IPS-18c (cell line): Measurements from ENCODE around the gene TEAD1.
"Not testable (repeated sequence)": the region's sequence is repeated elsewhere in the genome, so short reads cannot be mapped to it uniquely, and the experiment has no call there.

Source experiments
- H3K4me3 ChIP-seq: 2 replicates; pipeline ENCODE4 v1.7.0; 2013; ENCODE audit warnings: low read depth, mild to moderate bottlenecking, low read length, moderate library complexity; ENCODE audit not compliant: insufficient read depth
- H3K9me3 ChIP-seq: one replicate; pipeline ENCODE4 v1.6.1; 2013; ENCODE audit warnings: mild to moderate bottlenecking, low read length, moderate library complexity; ENCODE audit not compliant: control insufficient read depth, insufficient read depth

TEAD1 gene

DNA sequence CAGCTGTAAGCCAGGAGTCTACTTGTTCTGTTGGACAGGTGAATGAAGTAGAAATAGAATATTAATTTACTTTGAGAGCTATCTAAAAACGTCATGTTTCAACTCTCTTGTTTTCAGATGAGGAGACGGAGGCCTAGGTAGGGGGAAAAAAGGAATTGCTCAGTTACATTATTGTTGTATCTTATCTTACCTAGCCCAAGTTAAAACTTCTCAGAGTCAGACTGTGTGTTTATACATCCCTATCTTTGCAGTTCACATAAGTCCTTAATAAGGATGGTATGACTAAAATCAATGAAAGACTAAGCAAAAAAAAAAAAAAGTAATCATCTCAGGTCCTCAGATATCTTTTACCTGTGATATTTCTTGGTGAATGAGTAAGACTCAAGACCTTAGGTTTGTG is 62.8 kb downstream of the TEAD1 start:
- Histone ChIP-seq H3K4me3 (no peak overlapping the region), H3K9me3 (no peaks in the 10 kb centered on the region)

DNA sequence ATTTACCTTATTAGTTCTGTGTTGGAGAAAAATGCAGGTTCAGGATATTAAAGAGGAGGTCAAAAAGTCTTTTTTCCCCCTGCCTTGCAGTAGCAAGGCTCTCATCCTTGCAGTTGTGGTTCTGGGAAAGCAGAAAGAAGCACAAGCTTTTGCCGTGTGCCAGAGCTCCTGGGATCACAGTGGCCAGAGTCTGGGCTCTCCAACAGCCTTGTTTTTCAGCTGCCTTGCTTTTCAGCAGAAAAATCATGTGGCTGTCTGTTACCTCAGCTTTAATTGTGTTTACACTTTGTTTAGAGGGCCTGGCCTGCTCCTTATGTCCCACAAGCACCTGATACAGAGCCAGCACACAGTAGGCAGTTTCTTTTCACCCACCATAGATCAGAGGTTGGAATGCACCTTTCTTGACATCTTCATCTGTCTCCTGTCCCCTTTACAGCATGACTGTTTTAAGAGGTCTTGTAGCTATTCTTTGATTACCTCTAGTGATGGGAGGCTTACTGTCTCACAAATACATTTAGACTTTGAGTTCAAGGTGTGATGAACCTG is 67.5 kb downstream of the TEAD1 start:
- no peak overlapping the region for H3K4me3 ChIP-seq
- no peaks in the 10 kb centered on the region for H3K9me3 ChIP-seq

DNA sequence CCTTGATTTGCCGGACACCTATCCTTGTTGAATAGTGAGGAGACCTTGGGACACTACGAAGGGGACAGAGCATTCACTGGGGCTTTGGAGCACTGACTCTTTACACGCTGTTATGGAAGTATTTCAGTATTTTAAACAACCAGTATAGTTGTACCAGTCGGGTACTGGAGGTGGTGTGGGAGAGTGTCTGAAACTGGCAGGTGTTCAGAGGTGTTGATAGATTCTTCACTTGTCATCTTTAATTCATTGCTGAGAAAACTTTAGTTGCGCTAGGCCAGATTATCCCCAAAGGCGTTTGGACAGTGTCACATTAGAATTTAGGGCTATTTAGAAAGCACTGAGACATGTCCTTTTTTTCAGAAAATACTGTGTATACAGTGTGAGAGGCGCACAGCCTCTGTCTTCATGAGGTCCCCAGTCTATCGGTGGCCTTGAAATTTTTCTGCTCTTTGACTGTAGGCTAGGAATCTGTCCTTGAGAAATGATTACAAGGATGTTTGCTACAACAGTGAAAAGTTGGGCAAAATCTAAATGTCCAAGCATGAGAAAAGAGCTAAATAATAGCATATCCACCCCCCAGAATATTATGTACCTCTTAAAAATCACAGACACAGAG is 69.7 kb downstream of the TEAD1 start:
- H3K9me3 ChIP-seq, result no peaks in the 10 kb centered on the region
- no peak overlapping the region for H3K4me3 ChIP-seq

DNA sequence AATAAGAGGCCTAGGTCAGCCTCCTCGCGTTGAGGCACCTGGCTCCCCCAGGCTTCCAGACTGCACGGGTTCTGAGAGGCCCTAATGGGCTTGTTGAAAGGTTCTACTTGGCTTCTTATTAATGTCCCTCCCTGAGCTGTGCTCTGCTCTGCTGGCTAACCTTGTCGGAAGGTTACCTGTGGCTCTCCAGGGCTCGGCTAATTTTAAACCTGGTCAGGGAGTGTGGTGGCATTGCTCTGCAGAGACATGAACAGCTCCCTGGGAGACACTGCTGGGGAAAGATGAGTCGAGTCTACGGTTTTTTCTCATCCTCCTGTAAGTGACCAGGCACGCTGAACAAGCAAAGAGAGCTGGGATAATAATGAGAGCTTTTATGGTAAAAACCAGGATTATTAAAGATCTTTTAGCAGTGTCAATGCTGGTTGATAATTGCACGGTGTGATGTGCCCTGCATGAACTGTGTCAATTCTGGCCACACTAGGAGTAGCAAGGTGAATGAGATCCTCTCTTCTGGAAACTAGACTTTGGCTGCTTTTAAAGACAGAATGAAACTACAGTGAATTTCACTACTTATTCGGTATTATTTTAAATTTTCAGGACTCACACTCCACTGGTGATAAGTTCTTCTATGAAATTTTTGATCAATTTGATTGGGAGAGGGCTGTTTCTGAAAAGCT is 70.7 kb downstream of the TEAD1 start:
- Histone ChIP-seq H3K4me3 (no peak overlapping the region), H3K9me3 (no peaks in the 10 kb centered on the region)

DNA sequence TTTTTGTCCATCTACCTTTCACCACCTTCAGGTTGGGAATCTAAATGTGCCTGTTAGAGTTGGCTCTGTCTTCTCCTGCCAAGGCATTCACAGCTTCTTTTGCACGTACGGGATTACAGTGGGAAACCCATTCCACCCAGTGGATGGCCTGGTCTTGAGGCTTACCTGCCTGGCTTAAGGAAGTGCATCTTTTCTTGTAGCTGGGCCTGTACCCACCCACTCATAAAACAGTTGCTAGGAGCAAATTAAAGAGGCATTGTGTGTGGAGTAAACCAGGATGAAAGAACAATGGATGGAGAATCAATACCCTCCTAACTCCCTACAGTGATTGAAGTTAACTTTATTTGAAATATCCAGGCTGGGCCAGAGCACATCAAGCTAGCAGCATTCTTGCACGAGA is 71.6 kb downstream of the TEAD1 start:
- no peaks in the 10 kb centered on the region for H3K9me3 ChIP-seq
- H3K4me3 ChIP-seq, result no peak overlapping the region

DNA sequence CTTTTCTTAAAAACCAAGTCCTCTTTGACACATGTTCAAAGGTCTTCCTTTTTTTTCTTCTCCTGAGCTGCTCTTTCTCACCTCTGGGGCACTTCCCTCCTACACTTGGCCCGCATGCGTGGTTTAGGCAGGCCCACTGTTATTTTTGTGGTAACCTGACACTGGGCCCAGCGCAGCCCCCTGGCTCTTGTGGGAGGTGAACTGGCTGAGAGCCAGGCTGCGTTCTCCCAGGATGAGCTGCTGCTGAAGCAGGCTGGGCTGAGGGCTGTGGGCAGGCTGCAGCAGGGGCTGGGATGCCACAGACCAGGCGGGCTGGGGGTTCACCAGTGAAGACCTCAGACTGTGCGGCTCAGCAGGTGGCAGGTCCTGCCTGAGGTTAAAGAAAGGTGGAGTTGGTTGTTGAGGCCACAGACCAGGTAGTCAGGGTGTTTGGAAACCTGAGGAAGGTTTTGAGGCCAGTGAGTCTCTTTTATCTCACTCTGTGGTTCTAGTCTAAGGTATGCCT is 72.4 kb downstream of the TEAD1 start:
- Histone ChIP-seq H3K4me3 (no peak overlapping the region), H3K9me3 (no peaks in the 10 kb centered on the region)

DNA sequence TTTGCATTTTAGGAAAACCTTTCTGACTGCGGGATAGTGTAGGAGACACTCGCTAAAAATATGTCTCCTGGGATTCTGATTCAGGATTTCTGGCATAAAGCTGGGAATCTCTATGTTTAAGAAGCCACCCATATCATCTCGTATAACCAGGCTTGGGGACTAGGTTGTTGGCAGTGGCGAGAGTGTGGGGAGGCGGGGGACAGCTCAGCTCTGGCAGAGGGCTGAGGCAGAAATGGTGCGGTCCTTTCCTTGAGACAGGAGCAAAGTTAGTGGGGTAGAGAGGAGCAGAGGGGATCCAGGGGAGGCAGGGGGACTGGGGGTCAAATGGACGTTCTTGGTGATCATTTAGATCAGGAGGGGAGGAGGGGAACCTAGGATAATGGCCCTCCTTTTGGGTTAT is 74.3 kb downstream of the TEAD1 start:
- Histone ChIP-seq H3K9me3 (no peaks in the 10 kb centered on the region), H3K4me3 (no peak overlapping the region)

DNA sequence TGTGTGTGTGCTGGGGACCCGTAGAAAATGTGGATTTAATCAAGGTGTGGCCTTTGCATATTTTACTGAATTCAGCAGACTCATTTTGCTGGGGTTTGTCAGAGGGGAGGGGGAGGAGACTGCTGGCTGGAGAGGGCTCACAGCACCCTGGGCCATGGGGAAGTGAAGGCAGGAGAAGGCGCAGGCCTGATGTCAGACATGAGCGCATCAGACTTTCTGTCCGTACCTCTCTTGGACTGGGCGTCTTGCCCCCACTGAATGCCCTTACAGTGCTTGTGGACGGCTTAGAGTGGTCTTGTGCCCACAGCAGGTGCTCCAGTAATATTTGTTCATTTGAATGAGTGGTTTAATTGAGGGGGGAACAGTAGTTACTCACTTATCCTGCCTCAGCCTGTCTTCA is 75.2 kb downstream of the TEAD1 start:
- no peaks in the 10 kb centered on the region for H3K9me3 ChIP-seq
- H3K4me3 ChIP-seq, result no peak overlapping the region

DNA sequence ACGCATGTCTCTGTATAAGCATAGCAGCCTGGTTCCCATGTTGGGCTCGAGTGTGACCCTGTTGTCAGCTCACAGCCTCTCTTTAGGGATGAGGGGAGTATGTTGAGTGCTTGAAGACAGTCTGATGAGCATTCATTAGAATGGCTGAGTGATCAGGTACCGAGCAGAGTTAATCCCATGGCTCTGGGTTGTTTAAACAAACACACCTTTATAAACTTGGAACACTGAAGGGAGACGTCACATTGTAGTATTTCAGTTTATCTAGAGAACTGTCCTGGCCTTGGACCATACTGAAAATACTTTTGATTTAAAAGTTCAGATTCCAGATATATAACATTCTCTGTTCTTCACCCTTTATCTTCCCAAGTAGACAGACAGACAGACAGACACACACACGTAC is 76.0 kb downstream of the TEAD1 start:
- Histone ChIP-seq H3K9me3 (no peaks in the 10 kb centered on the region), H3K4me3 (no peak overlapping the region)

DNA sequence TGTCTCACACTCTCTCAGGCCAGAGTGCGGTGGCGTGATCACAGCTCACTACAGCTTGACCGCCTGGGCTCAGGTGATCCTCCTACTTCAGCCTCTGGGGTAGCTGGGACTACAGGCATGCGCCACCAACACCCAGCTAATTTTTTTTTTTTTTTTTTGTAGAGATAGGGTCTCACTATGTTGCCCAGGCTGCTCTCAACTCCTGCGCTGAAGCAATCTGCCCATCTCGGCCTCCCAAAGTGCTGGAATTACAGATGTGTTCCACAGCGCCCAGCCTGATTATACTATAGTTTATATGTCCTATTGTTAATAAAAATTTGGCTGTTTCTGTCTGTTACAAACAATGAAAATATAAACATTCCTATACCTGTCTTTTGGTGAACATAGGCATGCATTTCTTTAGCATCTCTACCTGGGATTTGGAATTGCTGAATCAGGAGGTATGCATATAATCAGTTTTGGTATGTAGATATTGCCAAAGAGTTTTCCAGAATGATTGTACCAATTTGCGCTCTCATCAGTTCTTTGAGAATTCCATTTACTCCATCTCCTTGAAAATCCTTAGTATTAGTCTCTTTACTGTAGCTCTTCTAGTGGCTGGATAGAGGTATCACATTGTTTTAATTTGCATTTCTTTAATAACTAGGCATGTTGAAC is 78.8 kb downstream of the TEAD1 start:
- Histone ChIP-seq H3K9me3 (no peaks in the 10 kb centered on the region), H3K4me3 (no peak overlapping the region)

DNA sequence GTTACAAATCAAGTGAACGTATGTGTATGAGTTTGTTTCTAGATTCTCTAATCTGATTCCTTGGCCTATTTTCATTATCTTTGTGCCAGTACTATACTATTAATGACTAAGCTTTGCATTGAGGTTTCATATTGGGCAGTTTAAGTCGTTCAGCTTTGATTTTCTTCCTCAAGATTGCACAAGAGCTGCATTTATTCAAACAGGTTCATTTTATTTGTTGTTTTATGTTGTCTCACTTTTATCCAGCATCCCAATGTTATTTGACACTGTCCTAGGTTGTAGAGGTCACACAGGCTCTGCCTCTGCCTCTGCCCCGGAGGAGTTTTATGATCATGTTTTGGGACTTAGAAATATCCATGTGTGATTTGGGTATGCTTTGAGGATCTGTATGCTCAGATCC is 79.8 kb downstream of the TEAD1 start:
- H3K9me3 ChIP-seq, result no peaks in the 10 kb centered on the region
- H3K4me3 ChIP-seq, result no peak overlapping the region

DNA sequence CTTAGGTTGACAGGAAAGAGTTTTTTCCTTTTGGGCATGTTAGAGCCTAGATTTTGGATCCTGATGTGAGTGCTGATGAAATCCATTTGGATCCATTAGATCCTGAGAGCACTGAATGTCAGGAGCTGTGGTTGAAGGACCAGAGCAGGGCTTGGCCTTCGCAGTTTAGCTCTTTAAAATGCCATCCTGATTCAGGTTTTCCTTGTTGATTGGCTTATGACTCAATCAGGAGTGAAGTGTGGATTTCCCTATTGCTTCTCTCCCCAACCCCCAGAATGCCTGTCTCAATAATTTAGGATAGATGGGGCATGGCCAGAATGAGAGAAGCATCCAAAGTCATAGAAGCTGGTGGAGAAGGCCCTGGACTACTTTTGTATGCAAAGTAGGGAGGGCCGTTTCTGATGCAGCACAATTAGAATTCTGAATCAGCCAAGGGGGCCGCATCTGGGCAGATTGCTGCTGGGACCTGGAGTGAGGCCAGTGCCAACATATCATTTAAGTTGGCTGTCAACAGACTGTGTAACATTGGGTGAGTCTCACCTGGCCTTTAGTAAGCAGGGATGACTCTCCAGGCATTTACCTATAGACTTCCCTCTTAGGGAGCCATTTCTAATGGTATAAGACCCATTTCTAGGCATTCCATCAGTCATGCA is 80.5 kb downstream of the TEAD1 start:
- H3K4me3 ChIP-seq, result no peak overlapping the region

DNA sequence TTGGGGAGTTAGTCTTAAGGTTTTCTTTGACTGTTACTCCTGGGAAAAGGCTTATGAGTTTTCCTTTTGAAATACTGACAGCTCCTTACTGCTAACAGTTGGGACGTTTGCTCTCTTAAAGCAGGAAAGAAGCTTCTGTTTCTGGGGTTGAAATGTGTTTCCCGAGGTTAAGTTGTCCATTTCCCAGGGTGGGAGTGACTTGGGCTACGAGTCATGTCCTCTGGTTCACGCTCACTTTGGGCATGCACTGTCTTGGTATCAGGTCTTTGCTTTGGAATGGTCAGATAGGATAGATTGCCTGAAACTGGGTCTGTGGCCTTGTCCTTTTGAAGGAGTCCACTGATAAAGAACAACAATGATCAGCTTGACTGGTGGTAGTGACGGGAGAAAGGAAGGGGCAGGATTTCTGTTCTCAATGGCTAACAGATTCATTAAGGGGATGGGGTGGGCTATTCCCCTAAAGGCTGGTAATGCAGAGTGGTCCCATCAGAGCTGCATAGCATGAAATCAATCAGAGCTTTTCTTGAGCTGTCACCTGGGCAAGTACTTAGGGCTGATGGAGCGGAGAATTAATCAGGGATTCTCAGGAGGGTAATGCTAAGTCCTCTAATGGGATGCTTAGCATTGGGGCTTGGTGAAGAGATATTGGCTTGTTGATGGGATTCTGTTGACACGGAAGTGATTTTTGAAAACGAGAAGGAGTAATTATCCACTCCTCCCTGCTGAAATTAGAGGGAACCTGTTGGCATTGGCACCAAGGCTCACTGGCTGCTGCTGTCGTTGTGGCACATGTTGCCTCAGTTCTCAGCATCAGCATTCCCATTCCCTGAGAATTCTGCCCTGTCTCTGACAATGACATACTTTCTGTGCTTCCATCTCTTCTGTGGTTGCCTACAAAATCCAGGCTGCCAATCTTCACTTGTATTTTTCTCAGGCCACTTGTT is 81.6 kb downstream of the TEAD1 start:
- Histone ChIP-seq H3K9me3 (no peaks in the 10 kb centered on the region), H3K4me3 (no peak overlapping the region)

More for the DNA sequence above, 80.5 kb downstream of the TEAD1 start:
- no peaks in the 10 kb centered on the region for H3K9me3 ChIP-seq

DNA sequence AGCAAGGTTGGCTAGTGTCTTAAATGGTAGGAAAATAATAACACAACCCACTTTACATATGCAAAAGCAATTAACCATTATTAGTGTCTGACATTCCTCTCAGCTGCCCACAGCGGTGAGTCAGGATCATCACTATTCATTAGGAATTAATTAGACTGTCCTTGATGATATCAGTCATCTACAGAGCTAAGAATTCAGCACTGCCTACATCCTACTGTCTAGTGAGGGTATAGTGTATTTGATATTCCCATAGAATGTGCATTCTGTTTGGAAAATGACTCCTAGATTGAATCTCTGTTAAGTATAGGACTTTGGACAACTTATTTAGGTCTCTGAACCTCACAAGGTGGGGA is 82.2 kb downstream of the TEAD1 start:
- no peaks in the 10 kb centered on the region for H3K9me3 ChIP-seq
- no peak overlapping the region for H3K4me3 ChIP-seq

DNA sequence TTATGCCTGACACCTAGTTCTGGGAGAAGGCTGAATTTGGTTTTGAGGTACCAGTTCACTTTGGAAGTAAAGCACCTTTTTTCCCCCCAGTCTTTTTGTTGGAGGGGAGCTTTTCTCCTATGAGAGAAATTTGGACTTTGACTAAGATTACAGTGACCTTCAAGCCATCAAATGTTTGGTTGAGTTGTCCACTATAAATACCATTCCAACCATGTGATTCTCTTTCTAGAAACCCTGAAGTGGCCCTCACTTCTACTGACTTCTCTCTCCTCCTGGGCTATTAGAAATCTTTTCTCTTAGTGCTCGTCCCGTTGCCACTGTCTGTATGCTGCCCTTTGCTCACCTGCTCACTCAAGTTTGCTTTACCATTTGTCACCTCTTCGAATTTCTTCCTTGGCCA is 82.6 kb downstream of the TEAD1 start:
- no peaks in the 10 kb centered on the region for H3K9me3 ChIP-seq
- H3K4me3 ChIP-seq, result no peak overlapping the region

DNA sequence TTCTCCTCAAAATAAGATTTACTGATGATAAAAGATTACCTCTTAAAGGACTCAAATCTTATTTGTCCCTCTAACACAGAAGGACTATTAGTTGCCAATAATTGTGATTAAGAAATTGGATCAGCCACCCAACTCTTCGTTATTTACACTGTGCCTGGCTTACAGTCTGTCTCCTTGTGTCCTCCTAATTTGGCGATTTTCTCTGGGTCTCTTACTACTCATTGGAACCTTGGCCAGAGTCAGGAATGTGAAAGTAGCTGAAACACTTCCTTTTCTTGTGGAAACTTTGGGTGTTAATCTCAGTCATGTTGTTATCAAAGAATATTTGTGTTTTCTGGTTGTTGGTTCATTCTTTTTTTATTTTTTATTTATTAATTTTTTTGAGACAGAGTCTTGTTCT is 83.2 kb downstream of the TEAD1 start:
- H3K4me3 ChIP-seq, result no peak overlapping the region
- H3K9me3 ChIP-seq, result no peaks in the 10 kb centered on the region

DNA sequence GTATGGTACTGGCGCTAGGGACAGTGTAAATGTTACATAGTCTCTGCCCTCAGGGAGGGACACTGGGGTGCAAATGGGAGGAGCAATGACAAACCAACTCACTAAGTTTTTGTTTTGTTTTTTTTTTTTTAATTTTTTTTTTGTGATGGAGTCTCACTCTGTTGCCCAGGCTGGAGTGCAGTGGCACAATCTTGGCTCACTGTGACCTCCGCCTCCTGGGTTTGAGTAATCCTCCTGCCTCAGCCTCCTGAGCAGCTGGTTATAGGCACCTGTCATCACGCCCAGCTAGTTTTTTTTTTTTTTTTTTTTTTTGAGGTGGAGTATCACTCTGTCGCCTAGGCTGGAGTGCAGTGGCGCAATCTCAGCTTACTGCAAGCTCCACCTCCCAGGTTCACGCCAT is 83.9 kb downstream of the TEAD1 start:
- not testable (repeated sequence) for H3K4me3 ChIP-seq, H3K9me3 ChIP-seq
